ENCODE data around the gene RSL24D1. TPM values are rescaled to one million over a fixed set of nuclear protein-coding genes. Genes with fewer than 3 reads are reported as not detected.

Gene RSL24D1
- total RNA-seq, 1 experiment from 2014 or later, result 43.5 TPM

GRCh38 chr15:55218056-55218455, 21.3 kb upstream of the RSL24D1 start:
- ChIA-PET POLR2A (ENCODE audit: unreplicated experiment) (no interaction called here), CTCF (interaction anchor here (1.0 kb wide), 2 partner anchors 190 to 217 kb away, joined by 3 to 7 read pairs; partner anchors contain the start of genes CCPG1 and PIERCE2)
- Histone ChIP-seq H3F3A (ENCODE audit: low read length, unreplicated experiment) (no peaks in the 10 kb centered on the region), H3K4me2 (ENCODE audit: low read length) (no peak overlapping the region), H3K27ac (ENCODE audit: low read length) (no peak overlapping the region), H3K9ac (ENCODE audit: low read length) (no peak overlapping the region), H3K4me1 (ENCODE audit: insufficient read depth, low read length) (peaks cover 8% of the 10 kb centered on the region; the same call in 1 of the 2 replicates), H4K20me1 (ENCODE audit: low read length) (no peaks in the 10 kb centered on the region), H3K36me3 (ENCODE audit: low read depth, low read length) (no peaks in the 10 kb centered on the region), H3K4me3 (ENCODE audit: low read length) (no peak overlapping the region), H3K9me2 (replicated peaks; ENCODE audit: low read length) (no peaks in the 10 kb centered on the region), H2AFZ (ENCODE audit: low read length) (no peak overlapping the region), H3K27me3 (ENCODE audit: low read length) (no peaks in the 10 kb centered on the region), H3K79me2 (ENCODE audit: low read length) (no peaks in the 10 kb centered on the region), H3K9me3 (ENCODE audit: low read length) (no peaks in the 10 kb centered on the region)
- TF ChIP-seq CTCF (conservative IDR thresholded peaks at IDR 0.05; ENCODE audit: low read depth, low read length) (no peak), EZH2 (IDR thresholded peaks at IDR 0.05; ENCODE audit: low read length, unreplicated experiment) (no peak), EZH2phosphoT487 (IDR thresholded peaks at IDR 0.05; ENCODE audit: borderline replicate concordance, low read length) (no peak)
- no TSS peak for BruUV-seq (replicated peaks)
- no peak for ATAC-seq
- intact Hi-C loops (cut with micrococcal nuclease), result no loop called here
- no peak for DNase-seq

GRCh38 chr15:55204464-55204863, 7.7 kb upstream of the RSL24D1 start:
- no TSS peak for BruUV-seq (replicated peaks)
- Histone ChIP-seq H3K27me3 (ENCODE audit: low read length) (no peaks in the 10 kb centered on the region), H3K79me2 (ENCODE audit: low read length) (no peaks in the 10 kb centered on the region), H3F3A (ENCODE audit: low read length, unreplicated experiment) (no peaks in the 10 kb centered on the region), H3K9me2 (replicated peaks; ENCODE audit: low read length) (no peaks in the 10 kb centered on the region), H3K27ac (ENCODE audit: low read length) (peak overlapping the region; percentile 38), H3K9me3 (ENCODE audit: low read length) (no peaks in the 10 kb centered on the region), H3K4me1 (ENCODE audit: insufficient read depth, low read length) (peaks cover 12% of the 10 kb centered on the region), H3K9ac (ENCODE audit: low read length) (no peak overlapping the region), H2AFZ (ENCODE audit: low read length) (no peak overlapping the region), H4K20me1 (ENCODE audit: low read length) (no peaks in the 10 kb centered on the region), H3K36me3 (ENCODE audit: low read depth, low read length) (no peaks in the 10 kb centered on the region), H3K4me3 (ENCODE audit: low read length) (no peak overlapping the region), H3K4me2 (ENCODE audit: low read length) (peak overlapping the region; percentile 44)
- TF ChIP-seq EZH2 (IDR thresholded peaks at IDR 0.05; ENCODE audit: low read length, unreplicated experiment), result no peak
- ChIA-PET CTCF (interaction anchor here (0.9 kb wide), 1 partner anchor 231 kb away, joined by 3 read pairs; no protein-coding TSS in a partner anchor), POLR2A (ENCODE audit: unreplicated experiment) (interaction anchor here (0.6 to 0.9 kb wide), 2 partner anchors 204 to 231 kb away, joined by 3 to 4 read pairs; partner anchors contain the start of genes CCPG1 and PIERCE2)
- peak; percentile 40 for DNase-seq
- ATAC-seq, result peak; percentile 93
- intact Hi-C loops (cut with micrococcal nuclease), result no loop called here

- BruUV-seq (replicated peaks), result no TSS peak
- TF ChIP-seq CTCF (conservative IDR thresholded peaks at IDR 0.05; ENCODE audit: low read depth, low read length) (no peak), EZH2 (IDR thresholded peaks at IDR 0.05; ENCODE audit: low read length, unreplicated experiment) (no peak), EZH2phosphoT487 (IDR thresholded peaks at IDR 0.05; ENCODE audit: borderline replicate concordance, low read length) (no peak)
- Histone ChIP-seq H3K27ac (ENCODE audit: low read length) (no peak overlapping the region), H3K9me2 (replicated peaks; ENCODE audit: low read length) (no peaks in the 10 kb centered on the region), H3K9ac (ENCODE audit: low read length) (no peak overlapping the region), H3F3A (ENCODE audit: low read length, unreplicated experiment) (no peaks in the 10 kb centered on the region), H3K4me2 (ENCODE audit: low read length) (no peak overlapping the region), H4K20me1 (ENCODE audit: low read length) (no peaks in the 10 kb centered on the region), H3K27me3 (ENCODE audit: low read length) (no peaks in the 10 kb centered on the region), H3K79me2 (ENCODE audit: low read length) (no peaks in the 10 kb centered on the region), H3K9me3 (ENCODE audit: low read length) (no peaks in the 10 kb centered on the region), H2AFZ (ENCODE audit: low read length) (no peak overlapping the region), H3K36me3 (ENCODE audit: low read depth, low read length) (no peaks in the 10 kb centered on the region), H3K4me3 (ENCODE audit: low read length) (no peak overlapping the region), H3K4me1 (ENCODE audit: insufficient read depth, low read length) (peaks cover 19% of the 10 kb centered on the region)
- ChIA-PET CTCF (no interaction called here), POLR2A (ENCODE audit: unreplicated experiment) (no interaction called here)
- intact Hi-C loops (cut with micrococcal nuclease), result no loop called here
- no peak for DNase-seq
- no peak for ATAC-seq
Observed at GRCh38 chr15:55202206-55202605, 5.5 kb upstream of the RSL24D1 start.

Measured in PC-3 (cell line).